NT2/D1 (cell line): Measurements from ENCODE around the gene PDE7B.

Experiments used
- DNase-seq: peaks from one replicate; pipeline ENCODE4 v3.0.0-alpha.2; 2011; ENCODE audit warnings: low read depth, low spot score
- H3K27me3 ChIP-seq: 2 replicates; pipeline ENCODE4 v1.6.0; 2011; ENCODE audit warnings: mild to moderate bottlenecking; ENCODE audit not compliant: insufficient read length, insufficient read depth
- H3K36me3 ChIP-seq: 2 replicates; pipeline ENCODE4 v1.6.1; 2011; ENCODE audit warnings: mild to moderate bottlenecking, low read length, mixed read lengths; ENCODE audit not compliant: insufficient read depth, insufficient read length
- H3K4me1 ChIP-seq: 2 replicates; pipeline ENCODE4 v1.5.1; 2011; ENCODE audit not compliant: insufficient read depth, insufficient read length
- H3K4me3 ChIP-seq: 2 replicates; pipeline ENCODE4 v1.5.1; 2011; ENCODE audit warnings: low read depth; ENCODE audit not compliant: insufficient read length
- H3K9ac ChIP-seq: 2 replicates; pipeline ENCODE4 v1.6.0; 2011; ENCODE audit warnings: low read depth; ENCODE audit not compliant: insufficient read length
- H3K9me3 ChIP-seq: 2 replicates; pipeline ENCODE4 v1.5.1; 2011; ENCODE audit warnings: mild to moderate bottlenecking, low read length; ENCODE audit not compliant: insufficient read depth
- SUZ12 ChIP-seq: IDR thresholded peaks from 2 replicates; pipeline ENCODE4 v1.6.1; 2011; ENCODE audit not compliant: insufficient read length, insufficient read depth; ENCODE audit errors: extremely low read depth
- YY1 ChIP-seq: IDR thresholded peaks from 2 replicates; pipeline ENCODE4 v1.6.1; 2011; ENCODE audit not compliant: insufficient read length, insufficient read depth
- ZNF274 ChIP-seq: IDR thresholded peaks from 2 replicates; pipeline ENCODE4 v1.6.1; 2011; ENCODE audit warnings: mild to moderate bottlenecking, low read depth, low read length

The PDE7B gene

GRCh38 chr6:136178749-136179148, 327.2 kb downstream of the PDE7B start:
- TF ChIP-seq ZNF274 = no peak
- TF ChIP-seq YY1 = no peak
- TF ChIP-seq SUZ12 = no peak
- Histone ChIP-seq H3K9me3 (no peaks in the 10 kb centered on the region), H3K36me3 (no peaks in the 10 kb centered on the region), H3K4me3 (no peak overlapping the region), H3K9ac (no peak overlapping the region), H3K4me1 (no peaks in the 10 kb centered on the region), H3K27me3 (no peaks in the 10 kb centered on the region)
- DNase-seq = no peak

- H3K4me3 ChIP-seq = no peak overlapping the region
- no peak for DNase-seq
Observed at GRCh38 chr6:136180704-136181511, 329.4 kb downstream of the PDE7B start.

GRCh38 chr6:136181512-136181833, 330.0 kb downstream of the PDE7B start:
- Histone ChIP-seq H3K9me3 (no peaks in the 10 kb centered on the region), H3K4me1 (no peaks in the 10 kb centered on the region), H3K27me3 (no peaks in the 10 kb centered on the region), H3K36me3 (no peaks in the 10 kb centered on the region), H3K9ac (no peak overlapping the region), H3K4me3 (no peak overlapping the region)
- TF ChIP-seq SUZ12 = no peak
- no peak for TF ChIP-seq ZNF274
- TF ChIP-seq YY1 = no peak
- DNase-seq = no peak

More at GRCh38 chr6:136180704-136181511, 329.4 kb downstream of the PDE7B start:
- TF ChIP-seq SUZ12 (no peak), YY1 (no peak), ZNF274 (no peak)
- Histone ChIP-seq H3K9me3 (no peaks in the 10 kb centered on the region), H3K36me3 (no peaks in the 10 kb centered on the region), H3K27me3 (no peaks in the 10 kb centered on the region), H3K4me1 (no peaks in the 10 kb centered on the region), H3K9ac (no peak overlapping the region)

- Histone ChIP-seq H3K9ac (no peak overlapping the region), H3K27me3 (no peaks in the 10 kb centered on the region), H3K4me1 (no peaks in the 10 kb centered on the region), H3K36me3 (no peaks in the 10 kb centered on the region), H3K9me3 (no peaks in the 10 kb centered on the region), H3K4me3 (no peak overlapping the region)
- no peak for TF ChIP-seq YY1
- DNase-seq = no peak
Observed at GRCh38 chr6:136181861-136182260, 330.4 kb downstream of the PDE7B start.

GRCh38 chr6:136184738-136185137, 333.2 kb downstream of the PDE7B start:
- DNase-seq = no peak
- TF ChIP-seq ZNF274 (no peak), YY1 (no peak), SUZ12 (no peak)
- H3K9ac ChIP-seq = no peak overlapping the region
- no peak overlapping the region for H3K4me3 ChIP-seq
- no peaks in the 10 kb centered on the region for H3K27me3 ChIP-seq
- no peaks in the 10 kb centered on the region for H3K9me3 ChIP-seq
- H3K36me3 ChIP-seq = no peaks in the 10 kb centered on the region
- no peaks in the 10 kb centered on the region for H3K4me1 ChIP-seq

- H3K4me1 ChIP-seq = no peaks in the 10 kb centered on the region
- TF ChIP-seq ZNF274 (no peak), YY1 (no peak), SUZ12 (no peak)
- H3K4me3 ChIP-seq = no peak overlapping the region
- no peaks in the 10 kb centered on the region for H3K27me3 ChIP-seq
- no peaks in the 10 kb centered on the region for H3K9me3 ChIP-seq
- H3K9ac ChIP-seq = no peak overlapping the region
- no peak for DNase-seq
- H3K36me3 ChIP-seq = no peaks in the 10 kb centered on the region
Observed at GRCh38 chr6:136186363-136186762, 334.9 kb downstream of the PDE7B start.

GRCh38 chr6:136188486-136188885, 337.0 kb downstream of the PDE7B start:
- H3K36me3 ChIP-seq = no peaks in the 10 kb centered on the region
- no peak overlapping the region for H3K4me3 ChIP-seq
- no peak for DNase-seq
- no peaks in the 10 kb centered on the region for H3K27me3 ChIP-seq
- H3K4me1 ChIP-seq = no peaks in the 10 kb centered on the region
- H3K9ac ChIP-seq = no peak overlapping the region
- H3K9me3 ChIP-seq = no peaks in the 10 kb centered on the region
- no peak for TF ChIP-seq ZNF274
